Spleen (tissue), 11 donors: ENCODE results near the gene BANP. TPM values are rescaled to one million over a fixed set of nuclear protein-coding genes. Genes with fewer than 3 reads are reported as not detected.
"Not testable (repeated sequence)": the region's sequence is repeated elsewhere in the genome, so short reads cannot be mapped to it uniquely, and the experiment has no call there.

Source experiments
- DNase-seq: peaks from one replicate; pipeline ENCODE4 v3.0.0-alpha.2; 2020
- H3K27ac ChIP-seq, 8 donors: fragments of 200-600 bp; sonication (generic) in 7 of 8; 1 replicate in 4 of 8; 2 replicates in 4 of 8; pipeline versions ENCODE4 v1.5.0 to v1.8.0; 2016 to 2021; ENCODE audit warnings: inconsistent platforms in 4 of 8, mild to moderate bottlenecking in 4 of 8, moderate library complexity in 1 of 8
- H3K27me3 ChIP-seq, 7 donors: fragments of 200-600 bp; sonication (generic) in 6 of 7; replicated peaks in 1 of 7; 1 replicate in 4 of 7; 2 replicates in 3 of 7; pipeline versions ENCODE4 v1.5.0 to v1.8.0; 2016 to 2021; ENCODE audit warnings: inconsistent platforms in 3 of 7, mild to moderate bottlenecking in 1 of 7
- H3K36me3 ChIP-seq, 6 donors: fragments of 200-600 bp; sonication (generic) in 5 of 6; 1 replicate in 4 of 6; 2 replicates in 2 of 6; pipeline versions ENCODE4 v1.5.0 to v1.8.0; 2016 to 2021; ENCODE audit warnings: inconsistent platforms in 2 of 6
- H3K4me1 ChIP-seq, 6 donors: fragments of 200-600 bp; sonication (generic) in 5 of 6; 1 replicate in 3 of 6; 2 replicates in 3 of 6; pipeline versions ENCODE4 v1.5.0 to v1.8.0; 2016 to 2021; ENCODE audit warnings: inconsistent platforms in 3 of 6
- H3K4me3 ChIP-seq, 8 donors: fragments of 200-600 bp; sonication (generic) in 7 of 8; 1 replicate in 4 of 8; 2 replicates in 4 of 8; pipeline versions ENCODE4 v1.5.0 to v1.8.0; 2016 to 2021; ENCODE audit warnings: inconsistent platforms in 4 of 8, mild to moderate bottlenecking in 4 of 8, moderate library complexity in 2 of 8
- H3K9me3 ChIP-seq, 8 donors: fragments of 200-600 bp; sonication (generic) in 7 of 8; 1 replicate in 4 of 8; 2 replicates in 4 of 8; pipeline versions ENCODE4 v1.5.0 to v1.8.0; 2016 to 2021; ENCODE audit warnings: inconsistent platforms in 4 of 8
- CTCF ChIP-seq, 11 experiments: fragments of 200-600 bp in 7 of 11; fragments of 450-650 bp in 4 of 11; sonication (generic) in 4 of 11; IDR thresholded peaks in 8 of 11; conservative IDR thresholded peaks in 3 of 11; 1 replicate in 7 of 11; 2 replicates in 4 of 11; pipeline versions ENCODE4 v1.4.0 to v1.8.0; 2016 to 2021; ENCODE audit warnings: antibody characterized with exemption in 11 of 11, inconsistent platforms in 4 of 11, mild to moderate bottlenecking in 1 of 11
- POLR2A ChIP-seq, 3 donors: fragments of 450-650 bp; IDR thresholded peaks; one replicate each; pipeline ENCODE4 v1.5.1; 2017; ENCODE audit warnings: antibody characterized with exemption in 3 of 3, mild to moderate bottlenecking in 1 of 3
- POLR2AphosphoS5 ChIP-seq, 3 donors: sonication (generic); formaldehyde crosslinking; IDR thresholded peaks; one replicate each; pipeline ENCODE4 v1.5.1; 2017; ENCODE audit warnings: antibody characterized with exemption in 3 of 3
- whole genome bisulfite sequencing, 5 donors: extraction: QIAGEN DNeasy Blood & Tissue Kit in 3 of 5; methylation state at CpG; one replicate each; pipeline versions ENCODE4 v1.1.5 to v1.1.7; 2013 to 2018; 5-methylcytosine and 5-hydroxymethylcytosine counted together
- intact Hi-C: fragments of 100-400 bp; cut with DNase I; formaldehyde crosslinking; loops from one replicate; pipeline ENCODE4 v1.15.0; 2023; ENCODE audit warnings: low total_unique reads
- polyA plus RNA-seq, 3 donors: library from polyadenylated mRNA; stranded (reverse); fragments of 200-250 nt; gene quantifications; one replicate each; pipeline ENCODE4 v1.2.1, GENCODE V29; 2013
- total RNA-seq, 7 donors: library from RNA; depleted of rRNA in 3 of 7; stranded (reverse); fragments of >200 nt in 3 of 7; fragmentation: NEBNext Ultra II Directional in 4 of 7; extraction: Animal tissue kit (Norgen Biotek cat#: 25700) in 4 of 7; gene quantifications; one replicate each; pipeline versions ENCODE4 v1.1.0 to v1.2.1, GENCODE V29; 2016 to 2021
- donor health status: healthy with polysubstance abuse.
- donor health status: DM: no; HTN: no; CAD: no; lungs with moderate emphysema.
- donor health status: DM: no; HTN: no; CAD: no.
- donor health status: Bipolar disorder and iron deficiency.
- donor health status: healthy.
- donor health status: DM: no; HTN: no; CAD: no.
- donor health status: DM: yes; HTN: yes; CAD: no.

The BANP gene
- total and polyA plus RNA-seq, 10 donors, result 15.9 to 57.1 (median 42.7) TPM

- H3K36me3 ChIP-seq, result peaks cover 0 to 81% (median 29%) of the 10 kb centered on the region in 6 donors
- H3K4me1 ChIP-seq, result peaks cover 0 to 31% (median 10%) of the 10 kb centered on the region in 6 donors
- 93 to 97% (median 95%) methylated on average over 25 of the region's 25 CpGs for WGBS, 5 donors
- intact Hi-C loops, result no loop called here
- no peaks in the 10 kb centered on the region for H3K9me3 ChIP-seq
- no peak for TF ChIP-seq POLR2AphosphoS5 (IDR thresholded peaks at IDR 0.05)
- no peak for TF ChIP-seq POLR2A (IDR thresholded peaks at IDR 0.05)
- TF ChIP-seq CTCF (IDR thresholded peaks at IDR 0.05 in 8 of 11, conservative IDR thresholded peaks at IDR 0.05 in 3 of 11), result no peak
- H3K4me3 ChIP-seq, result no peak overlapping the region
- DNase-seq, result peak; percentile 70
- H3K27me3 ChIP-seq, result no peaks in the 10 kb centered on the region
- H3K27ac ChIP-seq, result peak overlapping the region in 1 of 8 donors; percentile 24
Observed at GRCh38 chr16:88049561-88050545, 98.6 kb downstream of the BANP start.

GRCh38 chr16:88050952-88051660 is 99.9 kb downstream of the BANP start:
- 96 to 99% (median 97%) methylated on average over 14 to 22 of the region's 22 CpGs for WGBS, 5 donors
- no peaks in the 10 kb centered on the region for H3K27me3 ChIP-seq
- DNase-seq, result peak; percentile 64

GRCh38 chr16:88052661-88053060 is 101.4 kb downstream of the BANP start:
- Histone ChIP-seq H3K27me3 (no peaks in the 10 kb centered on the region), H3K9me3 (no peaks in the 10 kb centered on the region), H3K27ac (no peak overlapping the region), H3K4me3 (no peak overlapping the region), H3K4me1 (peaks cover 0 to 6% (median 0%) of the 10 kb centered on the region in 6 donors), H3K36me3 (peaks cover 0 to 75% (median 32%) of the 10 kb centered on the region in 6 donors)
- no peak for DNase-seq
- TF ChIP-seq POLR2A (IDR thresholded peaks at IDR 0.05) (no peak), POLR2AphosphoS5 (IDR thresholded peaks at IDR 0.05) (no peak), CTCF (IDR thresholded peaks at IDR 0.05 in 8 of 11, conservative IDR thresholded peaks at IDR 0.05 in 3 of 11) (no peak)
- intact Hi-C loops, result no loop called here
- 63 to 94% (median 66%) methylated on average over 2 of the region's 2 CpGs for WGBS, 5 donors

More at GRCh38 chr16:88050952-88051660, 99.9 kb downstream of the BANP start:
- Histone ChIP-seq H3K9me3 (no peaks in the 10 kb centered on the region), H3K4me1 (peaks cover 0 to 20% (median 4%) of the 10 kb centered on the region in 6 donors), H3K27ac (no peak overlapping the region), H3K36me3 (peaks cover 0 to 79% (median 29%) of the 10 kb centered on the region in 6 donors), H3K4me3 (no peak overlapping the region)
- intact Hi-C loops, result no loop called here
- no peak for TF ChIP-seq CTCF (IDR thresholded peaks at IDR 0.05 in 8 of 11, conservative IDR thresholded peaks at IDR 0.05 in 3 of 11)
- no peak for TF ChIP-seq POLR2A (IDR thresholded peaks at IDR 0.05)
- TF ChIP-seq POLR2AphosphoS5 (IDR thresholded peaks at IDR 0.05), result no peak

GRCh38 chr16:88053479-88053878 is 102.2 kb downstream of the BANP start:
- DNase-seq, intact Hi-C loops, H3K4me3 ChIP-seq, H3K27me3 ChIP-seq, H3K27ac ChIP-seq, H3K4me1 ChIP-seq, H3K9me3 ChIP-seq: not testable (repeated sequence)
- WGBS, 5 donors, result 75 to 100% (median 87%) methylated on average over 1 of the region's 1 CpG; no CpG with 5 or more reads in 1 of the 5 donors
- H3K36me3 ChIP-seq, result peaks cover 0 to 75% (median 34%) of the 10 kb centered on the region in 6 donors
